ENCODE results near the gene UGT1A6. TPM values are rescaled to one million over a fixed set of nuclear protein-coding genes. Genes with fewer than 3 reads are reported as not detected.

The UGT1A6 gene
- total and polyA plus RNA-seq, 2 donors (not counting 3 experiments of a cell fraction or from before 2014, with no cell fraction given) = not detected

GRCh38 chr2:233772153-233772552, 79.5 kb downstream of the UGT1A6 start:
- H3K79me2 ChIP-seq (ENCODE audit: control insufficient read depth, insufficient read depth, low read length) = no peaks in the 10 kb centered on the region

More at GRCh38 chr2:233772153-233772552, 79.5 kb downstream of the UGT1A6 start:
- Histone ChIP-seq H3K4me2 (ENCODE audit: insufficient read depth, low read length) (no peak overlapping the region), H3K4me1 (ENCODE audit: control insufficient read depth, extremely low read depth, insufficient read depth, low read length) (no peaks in the 10 kb centered on the region), H2AFZ (ENCODE audit: low read depth, low read length) (no peak overlapping the region), H3K27me3 (ENCODE audit: control insufficient read depth in 2 of 2, insufficient read depth in 2 of 2, low read length in 2 of 2) (no peaks in the 10 kb centered on the region), H3K36me3 (ENCODE audit: control insufficient read depth in 2 of 2, extremely low read depth in 1 of 2, insufficient read depth in 2 of 2, low read length in 2 of 2) (no peaks in the 10 kb centered on the region), H3K27ac (ENCODE audit: insufficient read depth, low read depth, low read length) (no peak overlapping the region), H3K9me3 (replicated peaks; ENCODE audit: control insufficient read depth, insufficient read depth, low read length) (no peaks in the 10 kb centered on the region), H3K9me1 (replicated peaks; ENCODE audit: control insufficient read depth, extremely low read depth, insufficient read depth, low read length) (no peaks in the 10 kb centered on the region), H3K4me3 (replicated peaks in 1 of 3; ENCODE audit: insufficient read depth in 1 of 3, low read depth in 1 of 3, low read length in 3 of 3) (no peak overlapping the region), H3K9ac (replicated peaks; ENCODE audit: extremely low read depth, insufficient read depth, low read length) (no peak overlapping the region), H4K20me1 (replicated peaks; ENCODE audit: control insufficient read depth, extremely low read depth, insufficient read depth, low read length) (no peaks in the 10 kb centered on the region)
- no TSS peak for BruUV-seq (replicated peaks)
- FAIRE-seq (no peak), DNase-seq (ENCODE audit: low read depth, low spot score) (no peak)
- POLR2A ChIA-PET = no interaction called here
- intact Hi-C loops (cut with micrococcal nuclease) (loop anchor here (2.0 kb wide), 1 partner anchor 323 kb away; no protein-coding TSS in a partner anchor), dilution Hi-C loops (cut with MboI; ENCODE audit: extremely low pct_ligation_motif_present, low sequenced_read_pairs) (no loop called here)
- TF ChIP-seq POLR2AphosphoS5 (IDR thresholded peaks at IDR 0.05; ENCODE audit: insufficient read depth, low read depth, low read length) (no peak), MAX (IDR thresholded peaks at IDR 0.05; ENCODE audit: insufficient read depth, insufficient read length) (no peak), MYC (IDR thresholded peaks at IDR 0.05; ENCODE audit: low read depth, low read length) (no peak), FOS (IDR thresholded peaks at IDR 0.05; ENCODE audit: borderline replicate concordance, insufficient read depth, low read length) (no peak), EZH2 (IDR thresholded peaks at IDR 0.05; ENCODE audit: borderline replicate concordance, low read depth, low read length, severe bottlenecking) (no peak), GATA2 (IDR thresholded peaks at IDR 0.05; ENCODE audit: insufficient read depth, insufficient read length, low read depth, low read length) (no peak), JUN (IDR thresholded peaks at IDR 0.05; ENCODE audit: borderline replicate concordance, insufficient read depth, insufficient read length, low read depth) (no peak), POLR2A (IDR thresholded peaks at IDR 0.05; ENCODE audit: low read depth, low read length) (no peak), CTCF (IDR thresholded peaks at IDR 0.05; ENCODE audit: extremely low read depth in 1 of 2, insufficient read depth in 1 of 2, low read depth in 1 of 2, low read length in 2 of 2) (no peak)
- CTCF ChIA-PET = no interaction called here
